HCT116 (cell line): ENCODE results near the gene ADORA2B. TPM values are rescaled to one million over a fixed set of nuclear protein-coding genes. Genes with fewer than 3 reads are reported as not detected.

Source experiments
- ATAC-seq: fragments of 200-7000 bp; cut with Tn5 transposase; 2 replicates; pipeline ENCODE4 v1.9.1; 2020; ENCODE audit warnings: mild to moderate bottlenecking, moderate library complexity
- BruUV-seq: library from RNA; stranded (reverse); fragments of 400-500 nt; replicated peaks from 2 replicates; lab custom pipeline; 2021; lab: Mats Ljungman, UMichigan
- CTCF ChIA-PET: fragments of 300-600 bp; sonication (Branson Sonifier 250); formaldehyde crosslinking; loops from one replicate; lab custom pipeline; 2021; ENCODE audit warnings: antibody characterized with exemption; lab: Charles Lee
- POLR2A ChIA-PET: fragments of 300-600, 350-600 bp; sonication (Branson Sonifier 250); formaldehyde crosslinking; loops from one replicate; lab custom pipeline; 2021; ENCODE audit warnings: antibody characterized with exemption; lab: Charles Lee
- RAD21 ChIA-PET, 2 experiments: fragments of 300-600 bp; sonication (Branson Sonifier 250); formaldehyde crosslinking; loops; one replicate each; lab custom pipeline; 2023; ENCODE audit warnings: low total read pairs in 2 of 2; ENCODE audit not compliant: uncharacterized antibody in 2 of 2, unreplicated experiment in 2 of 2, low non-redundant PET in 1 of 2; lab: Charles Lee
- DNase-seq: peaks from one replicate; pipeline ENCODE4 v3.0.0-alpha.2; 2010; ENCODE audit warnings: low read depth, low spot score
- H2AFZ ChIP-seq: fragments of 200-600 bp; shearing (Covaris generic), sonication (generic); 2 replicates; pipeline ENCODE4 v1.6.1; 2017; ENCODE audit warnings: low read depth, mixed run types, mixed read lengths, antibody characterized with exemption, low read length; ENCODE audit not compliant: poor library complexity, severe bottlenecking
- H3K27ac ChIP-seq: 2 replicates; pipeline ENCODE4 v1.5.1; 2012; ENCODE audit warnings: low read depth, low read length
- H3K27me3 ChIP-seq: fragments of 200-600 bp; sonication (generic); 2 replicates; pipeline ENCODE4 v1.6.1; 2016; ENCODE audit warnings: mixed run types, low read length, mixed read lengths; ENCODE audit not compliant: insufficient read depth
- H3K36me3 ChIP-seq, 2 experiments: fragments of 200-500 bp in 1 of 2; fragments of 200-600 bp in 1 of 2; sonication (Bioruptor generic) in 1 of 2; sonication (generic) in 1 of 2; 2 replicates each; pipeline versions ENCODE4 v1.5.1 to v1.6.1; 2014 to 2016; ENCODE audit warnings: low read length in 2 of 2, inconsistent platforms in 1 of 2, mixed read lengths in 1 of 2, mixed run types in 1 of 2; ENCODE audit not compliant: insufficient read depth in 2 of 2, control insufficient read depth in 1 of 2
- H3K4me1 ChIP-seq, 2 experiments: fragments of 200-600 bp in 1 of 2; sonication (generic) in 1 of 2; 2 replicates each; pipeline versions ENCODE4 v1.5.1 to v1.6.1; 2012 to 2017; ENCODE audit warnings: low read length in 2 of 2, inconsistent platforms in 1 of 2, mild to moderate bottlenecking in 1 of 2, mixed read lengths in 1 of 2, mixed run types in 1 of 2, moderate library complexity in 1 of 2; ENCODE audit not compliant: insufficient read depth in 2 of 2, control insufficient read depth in 1 of 2
- H3K4me2 ChIP-seq: fragments of 200-600 bp; sonication (generic); 2 replicates; pipeline ENCODE4 v1.6.1; 2017; ENCODE audit warnings: mixed run types, low read length, mixed read lengths
- H3K4me3 ChIP-seq, 2 experiments: fragments of 200-600 bp in 1 of 2; sonication (generic) in 1 of 2; replicated peaks in 1 of 2; 2 replicates each; pipeline ENCODE4 v1.5.1; 2011 to 2016; ENCODE audit warnings: low read length in 2 of 2, control low read depth in 1 of 2, low read depth in 1 of 2, mild to moderate bottlenecking in 1 of 2, mixed read lengths in 1 of 2, mixed run types in 1 of 2
- H3K79me2 ChIP-seq: fragments of 200-600 bp; sonication (generic); 2 replicates; pipeline ENCODE4 v1.6.1; 2017; ENCODE audit warnings: mild to moderate bottlenecking, mixed run types, low read length, moderate library complexity, mixed read lengths; ENCODE audit not compliant: insufficient read depth
- H3K9ac ChIP-seq: fragments of 200-600 bp; sonication (generic); 2 replicates; pipeline ENCODE4 v1.6.1; 2016; ENCODE audit warnings: low read length, mixed read lengths
- H3K9me2 ChIP-seq: fragments of 200-600 bp; sonication (generic), shearing (Covaris generic); 2 replicates; pipeline ENCODE4 v1.6.1; 2017; ENCODE audit warnings: mixed run types, mild to moderate bottlenecking, moderate library complexity; ENCODE audit not compliant: insufficient read depth
- H3K9me3 ChIP-seq, 2 experiments: fragments of 200-500 bp in 1 of 2; fragments of 200-600 bp in 1 of 2; sonication (Bioruptor generic) in 1 of 2; sonication (generic) in 1 of 2; 2 replicates each; pipeline ENCODE4 v1.6.1; 2014 to 2017; ENCODE audit warnings: low read length in 2 of 2, mixed read lengths in 2 of 2, inconsistent platforms in 1 of 2, low read depth in 1 of 2, mild to moderate bottlenecking in 1 of 2, mixed run types in 1 of 2, moderate library complexity in 1 of 2; ENCODE audit not compliant: control insufficient read depth in 1 of 2, insufficient read depth in 1 of 2
- H4K20me1 ChIP-seq: fragments of 200-600 bp; sonication (generic), shearing (Covaris generic); 2 replicates; pipeline ENCODE4 v1.6.1; 2017; ENCODE audit warnings: mixed run types, mild to moderate bottlenecking, moderate library complexity; ENCODE audit not compliant: insufficient read depth
- CBX3 ChIP-seq: IDR thresholded peaks from 2 replicates; pipeline ENCODE4 v1.6.1; 2012; ENCODE audit warnings: low read depth
- EGR1 ChIP-seq: IDR thresholded peaks from 2 replicates; pipeline ENCODE4 v1.6.1; 2012; ENCODE audit warnings: low read depth
- ELF1 ChIP-seq: IDR thresholded peaks from 2 replicates; pipeline ENCODE4 v1.6.1; 2012; ENCODE audit warnings: low read depth, borderline replicate concordance
- EZH2 ChIP-seq: fragments of 200-600 bp; sonication (generic); IDR thresholded peaks from 2 replicates; pipeline ENCODE4 v1.6.1; 2017; ENCODE audit warnings: antibody characterized with exemption, mixed run types
- FOSL1 ChIP-seq: IDR thresholded peaks from 2 replicates; pipeline ENCODE4 v1.6.1; 2012; ENCODE audit warnings: low read depth
- POLR2AphosphoS5 ChIP-seq: IDR thresholded peaks from 2 replicates; pipeline ENCODE4 v1.6.1; 2011; ENCODE audit warnings: mild to moderate bottlenecking, low read depth, low read length, moderate library complexity
- RAD21 ChIP-seq: IDR thresholded peaks from 2 replicates; pipeline ENCODE4 v1.6.1; 2012; ENCODE audit warnings: low read depth, mild to moderate bottlenecking
- YY1 ChIP-seq: IDR thresholded peaks from 2 replicates; pipeline ENCODE4 v1.6.1; 2011; ENCODE audit warnings: low read length, low read depth, moderate library complexity, mild to moderate bottlenecking; ENCODE audit not compliant: insufficient replicate concordance; ENCODE audit errors: extremely low read depth
- ZBTB33 ChIP-seq: IDR thresholded peaks from 2 replicates; pipeline ENCODE4 v1.6.1; 2011; ENCODE audit warnings: mild to moderate bottlenecking, low read length, moderate library complexity; ENCODE audit not compliant: insufficient replicate concordance; ENCODE audit errors: extremely low read depth
- ZFX ChIP-seq: fragments of 450-650 bp; IDR thresholded peaks from 2 replicates; pipeline ENCODE4 v1.6.1; 2017
- intact Hi-C: fragments of 100-400 bp; cut with micrococcal nuclease; formaldehyde crosslinking; loops from 2 replicates; pipeline ENCODE4 v1.10.0; 2022
- total RNA-seq: library from RNA; stranded (reverse); gene quantifications from one replicate; pipeline ENCODE4 v1.2.1, GENCODE V29; 2021; ENCODE audit not compliant: unreplicated experiment
- TF ChIP-seq, protein P1 (sequence below): IDR thresholded peaks from 2 replicates; pipeline ENCODE4 v1.6.1; 2012
- TF ChIP-seq, protein P2 (sequence below), 3 experiments: fragments of 200-600 bp in 1 of 3; sonication (generic) in 1 of 3; IDR thresholded peaks in 2 of 3; conservative IDR thresholded peaks in 1 of 3; 2 replicates each; pipeline ENCODE4 v1.5.1; 2012 to 2017; ENCODE audit warnings: low read depth in 2 of 3, low read length in 2 of 3, antibody characterized with exemption in 1 of 3, borderline replicate concordance in 1 of 3, control low read depth in 1 of 3, mild to moderate bottlenecking in 1 of 3, mixed read lengths in 1 of 3, mixed run types in 1 of 3, moderate library complexity in 1 of 3; ENCODE audit not compliant: insufficient read depth in 1 of 3
- TF ChIP-seq, protein P3 (sequence below): IDR thresholded peaks from 2 replicates; pipeline ENCODE4 v1.6.1; 2012

ADORA2B gene
- total RNA-seq, 1 experiment from 2014 or later: 47.5 TPM

DNA sequence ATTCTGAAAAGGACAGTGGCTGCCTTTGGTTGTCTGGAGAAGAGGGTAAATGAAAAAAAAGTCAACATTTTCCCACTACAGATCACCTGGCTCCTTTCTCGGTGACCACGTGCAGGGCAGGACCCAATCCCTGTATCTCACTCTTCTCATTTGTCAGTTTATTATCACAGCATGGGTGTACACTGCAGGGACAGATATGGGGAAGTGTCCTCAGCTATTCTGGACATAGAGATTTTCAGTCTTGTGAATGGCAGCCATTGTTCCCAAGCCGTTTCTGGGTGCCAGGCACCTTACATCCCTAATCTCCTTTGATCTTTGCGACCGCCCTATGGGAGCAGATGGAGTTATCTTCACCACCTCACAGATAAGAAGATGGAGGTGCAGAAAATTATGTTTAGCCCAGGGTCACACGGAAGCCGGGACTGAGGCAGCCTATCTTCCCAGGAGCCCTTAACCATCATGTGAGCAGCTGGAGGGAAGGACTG is 7.2 kb downstream of the ADORA2B start:
- TF ChIP-seq FOSL1 (no peak), ZFX (no peak), ZBTB33 (no peak), EGR1 (no peak), CBX3 (no peak), EZH2 (no peak), RAD21 (no peak), YY1 (no peak), POLR2AphosphoS5 (no peak), ELF1 (no peak)
- TF ChIP-seq, protein P1, sequence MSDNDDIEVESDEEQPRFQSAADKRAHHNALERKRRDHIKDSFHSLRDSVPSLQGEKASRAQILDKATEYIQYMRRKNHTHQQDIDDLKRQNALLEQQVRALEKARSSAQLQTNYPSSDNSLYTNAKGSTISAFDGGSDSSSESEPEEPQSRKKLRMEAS: no peak
- TF ChIP-seq, protein P2, sequence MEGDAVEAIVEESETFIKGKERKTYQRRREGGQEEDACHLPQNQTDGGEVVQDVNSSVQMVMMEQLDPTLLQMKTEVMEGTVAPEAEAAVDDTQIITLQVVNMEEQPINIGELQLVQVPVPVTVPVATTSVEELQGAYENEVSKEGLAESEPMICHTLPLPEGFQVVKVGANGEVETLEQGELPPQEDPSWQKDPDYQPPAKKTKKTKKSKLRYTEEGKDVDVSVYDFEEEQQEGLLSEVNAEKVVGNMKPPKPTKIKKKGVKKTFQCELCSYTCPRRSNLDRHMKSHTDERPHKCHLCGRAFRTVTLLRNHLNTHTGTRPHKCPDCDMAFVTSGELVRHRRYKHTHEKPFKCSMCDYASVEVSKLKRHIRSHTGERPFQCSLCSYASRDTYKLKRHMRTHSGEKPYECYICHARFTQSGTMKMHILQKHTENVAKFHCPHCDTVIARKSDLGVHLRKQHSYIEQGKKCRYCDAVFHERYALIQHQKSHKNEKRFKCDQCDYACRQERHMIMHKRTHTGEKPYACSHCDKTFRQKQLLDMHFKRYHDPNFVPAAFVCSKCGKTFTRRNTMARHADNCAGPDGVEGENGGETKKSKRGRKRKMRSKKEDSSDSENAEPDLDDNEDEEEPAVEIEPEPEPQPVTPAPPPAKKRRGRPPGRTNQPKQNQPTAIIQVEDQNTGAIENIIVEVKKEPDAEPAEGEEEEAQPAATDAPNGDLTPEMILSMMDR (IDR thresholded peaks at IDR 0.05 in 2 of 3, conservative IDR thresholded peaks at IDR 0.05 in 1 of 3; ENCODE audit: borderline replicate concordance in 1 of 3, insufficient read depth in 1 of 3, low read depth in 2 of 3, low read length in 2 of 3): no peak
- TF ChIP-seq, protein P3, sequence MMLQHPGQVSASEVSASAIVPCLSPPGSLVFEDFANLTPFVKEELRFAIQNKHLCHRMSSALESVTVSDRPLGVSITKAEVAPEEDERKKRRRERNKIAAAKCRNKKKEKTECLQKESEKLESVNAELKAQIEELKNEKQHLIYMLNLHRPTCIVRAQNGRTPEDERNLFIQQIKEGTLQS: no peak
- DNase-seq (no peak), ATAC-seq (no peak)
- BruUV-seq: no TSS peak
- H3K27ac ChIP-seq: peak overlapping the region; percentile 51
- H3K9ac ChIP-seq: peak overlapping the region; percentile 79
- H3K36me3 ChIP-seq: peaks cover 0 to 12% of the 10 kb centered on the region in 2 experiments; a peak in 1 of 4 replicates
- H3K79me2 ChIP-seq: peaks cover 99% of the 10 kb centered on the region
- H2AFZ ChIP-seq: no peak overlapping the region
- ChIA-PET POLR2A (interaction anchor here (2.1 kb wide), 1 partner anchor 7 kb away, joined by 5 read pairs; the partner anchor contains the start of gene ADORA2B), RAD21 (interaction anchor here in 1 of 2 experiments (0.5 to 0.6 kb wide), 2 partner anchors 12 to 47 kb away, joined by 3 to 5 read pairs; no protein-coding TSS in a partner anchor), CTCF (no interaction called here)
- H3K4me3 ChIP-seq: no peak overlapping the region
- intact Hi-C loops: no loop called here
- H3K27me3 ChIP-seq: no peaks in the 10 kb centered on the region
- H3K4me1 ChIP-seq: peaks cover 65 to 92% of the 10 kb centered on the region in 2 experiments
- H3K9me2 ChIP-seq: no peaks in the 10 kb centered on the region
- no peaks in the 10 kb centered on the region for H3K9me3 ChIP-seq
- peak overlapping the region; percentile 80; the same call in 1 of the 2 replicates for H3K4me2 ChIP-seq
- H4K20me1 ChIP-seq: no peaks in the 10 kb centered on the region
